GM03348 (cell line): ENCODE data around the gene POLD1.
A peak's percentile ranks its signal among the peaks of the same experiment; 100 is the strongest.
"Not testable (repeated sequence)": the region's sequence is repeated elsewhere in the genome, so short reads cannot be mapped to it uniquely, and the experiment has no call there.

Experiments
- DNase-seq: peaks from one replicate; pipeline ENCODE4 v3.0.0; 2012; ENCODE audit warnings: low spot score

POLD1 gene

GRCh38 chr19:50435627-50436026, 51.5 kb downstream of the POLD1 start:
- no peak for DNase-seq

GRCh38 chr19:50437862-50438449, 53.8 kb downstream of the POLD1 start:
- no peak for DNase-seq

GRCh38 chr19:50439130-50439529, 55.0 kb downstream of the POLD1 start:
- DNase-seq = not testable (repeated sequence)

- no peak for DNase-seq
Measured at GRCh38 chr19:50444059-50444458, 59.9 kb downstream of the POLD1 start.

- DNase-seq = no peak
Measured at GRCh38 chr19:50447053-50447452, 62.9 kb downstream of the POLD1 start.

- DNase-seq = no peak
Measured at GRCh38 chr19:50447750-50448149, 63.6 kb downstream of the POLD1 start.

- no peak for DNase-seq
Measured at GRCh38 chr19:50449236-50449899, 65.2 kb downstream of the POLD1 start.

- DNase-seq = no peak
Measured at GRCh38 chr19:50450369-50451222, 66.4 kb downstream of the POLD1 start.

GRCh38 chr19:50451223-50451534, 67.0 kb downstream of the POLD1 start:
- no peak for DNase-seq

GRCh38 chr19:50453243-50453642, 69.1 kb downstream of the POLD1 start:
- DNase-seq = no peak

GRCh38 chr19:50455992-50456391, 71.8 kb downstream of the POLD1 start:
- DNase-seq = no peak

- no peak for DNase-seq
Measured at GRCh38 chr19:50457300-50457699, 73.2 kb downstream of the POLD1 start.

- peak; percentile 61 for DNase-seq
Measured at GRCh38 chr19:50458396-50459066, 74.4 kb downstream of the POLD1 start.

GRCh38 chr19:50459067-50459456, 74.9 kb downstream of the POLD1 start:
- DNase-seq = no peak

- no peak for DNase-seq
Measured at GRCh38 chr19:50459638-50460037, 75.5 kb downstream of the POLD1 start.

- DNase-seq = peak; percentile 45
Measured at GRCh38 chr19:50460161-50460765, 76.1 kb downstream of the POLD1 start.

GRCh38 chr19:50461066-50461875, 77.1 kb downstream of the POLD1 start:
- peak; percentile 91 for DNase-seq

- no peak for DNase-seq
Measured at GRCh38 chr19:50462970-50463369, 78.8 kb downstream of the POLD1 start.

- no peak for DNase-seq
Measured at GRCh38 chr19:50464348-50464747, 80.2 kb downstream of the POLD1 start.

- DNase-seq = no peak
Measured at GRCh38 chr19:50465000-50465399, 80.9 kb downstream of the POLD1 start.

- DNase-seq = peak; percentile 37
Measured at GRCh38 chr19:50465986-50466705, 82.0 kb downstream of the POLD1 start.
